ENCODE results near the gene NEU3.
"Not testable (repeated sequence)": the region's sequence is repeated elsewhere in the genome, so short reads cannot be mapped to it uniquely, and the experiment has no call there.

Gene NEU3

DNA sequence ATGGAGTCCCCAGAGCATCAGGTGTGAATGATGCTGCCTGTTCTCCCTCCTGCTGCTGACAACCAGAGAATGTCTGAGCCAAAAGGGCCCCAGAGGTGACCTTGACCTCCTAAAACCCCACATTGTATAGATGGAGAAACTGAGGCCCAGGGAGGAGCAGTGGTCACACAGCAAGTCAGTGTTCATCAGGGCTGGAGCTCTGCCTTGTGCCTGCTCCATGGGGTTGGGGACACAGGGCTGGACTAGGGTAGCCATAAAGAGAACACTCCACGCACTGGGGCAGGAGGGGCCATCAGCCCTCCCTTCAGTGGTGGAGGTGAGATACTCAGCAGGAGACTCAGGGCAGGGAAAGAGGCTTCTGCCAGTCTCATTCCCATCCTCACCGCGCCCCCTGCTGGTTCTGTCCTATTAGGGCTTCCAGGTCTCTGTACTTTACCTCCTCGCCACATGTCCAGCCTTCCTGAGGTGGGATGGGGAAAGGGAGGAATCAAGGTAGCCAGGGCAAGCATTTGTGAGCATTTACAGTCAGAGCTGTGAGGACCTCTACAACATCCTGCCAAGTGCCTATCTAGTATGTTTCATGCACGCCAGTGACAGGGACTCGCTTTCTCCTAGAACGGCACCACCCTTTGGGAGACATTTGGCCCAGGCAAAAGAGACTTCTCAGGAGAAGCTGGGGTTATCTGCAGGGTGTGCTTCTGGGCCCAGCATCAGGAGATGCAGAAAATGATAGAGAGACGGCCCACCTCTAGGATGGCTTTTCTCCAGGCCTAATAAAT lies 43.2 kb downstream of the NEU3 start:
- peak; percentile 4 to 51 (median 30) for DNase-seq

GRCh38 chr11:75032550-75032935 lies 43.8 kb downstream of the NEU3 start:
- DNase-seq = no peak

DNA sequence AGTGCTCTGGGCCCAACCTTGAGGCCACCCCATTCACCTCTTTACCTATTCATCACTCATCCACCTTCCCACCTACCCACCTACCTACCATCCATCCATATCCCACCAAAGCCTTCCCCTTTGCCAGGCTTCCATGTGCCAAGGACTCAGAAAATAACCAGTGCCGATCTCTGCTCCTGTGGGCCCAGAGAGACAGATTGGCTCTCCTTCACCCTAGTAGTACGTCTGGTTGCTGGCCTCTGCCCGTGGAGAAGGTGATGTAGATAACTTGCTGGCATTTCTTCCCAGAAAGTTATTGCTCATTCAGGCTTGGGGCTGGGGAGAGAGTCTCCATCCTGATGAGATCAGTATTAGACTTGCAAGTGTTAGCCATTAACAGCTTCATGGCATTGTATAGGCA lies 45.2 kb downstream of the NEU3 start:
- no peak for DNase-seq

DNA sequence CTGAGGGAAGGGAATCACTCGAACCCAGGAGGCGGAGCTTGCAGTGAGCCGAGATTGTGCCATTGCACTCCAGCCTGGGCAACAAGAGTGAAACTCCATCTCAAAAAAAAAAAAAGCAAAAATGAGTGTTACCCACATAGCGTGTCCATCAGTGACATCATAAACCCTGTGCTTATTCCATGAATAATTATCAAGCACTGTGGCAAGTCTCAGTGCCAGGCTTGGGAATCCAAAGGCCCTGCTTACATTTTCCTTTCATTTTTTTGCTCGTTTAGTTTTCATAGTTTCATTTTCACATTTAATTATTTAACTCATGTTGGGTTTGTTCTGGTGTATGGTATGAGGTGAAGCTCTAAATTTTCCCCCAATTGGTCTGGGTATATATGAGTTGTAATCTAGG lies 46.5 kb downstream of the NEU3 start:
- DNase-seq = no peak

- DNase-seq = peak in 2 of 3 experiments; percentile 21 to 47
These were observed 47.3 kb downstream of the NEU3 start for GRCh38 chr11:75035911-75036565.

- no peak for DNase-seq
These were observed 51.5 kb downstream of the NEU3 start for GRCh38 chr11:75040167-75040770.

GRCh38 chr11:75041263-75041662 lies 52.5 kb downstream of the NEU3 start:
- DNase-seq = no peak

- DNase-seq = not testable (repeated sequence)
These were observed 53.1 kb downstream of the NEU3 start for GRCh38 chr11:75041821-75042220.

DNA sequence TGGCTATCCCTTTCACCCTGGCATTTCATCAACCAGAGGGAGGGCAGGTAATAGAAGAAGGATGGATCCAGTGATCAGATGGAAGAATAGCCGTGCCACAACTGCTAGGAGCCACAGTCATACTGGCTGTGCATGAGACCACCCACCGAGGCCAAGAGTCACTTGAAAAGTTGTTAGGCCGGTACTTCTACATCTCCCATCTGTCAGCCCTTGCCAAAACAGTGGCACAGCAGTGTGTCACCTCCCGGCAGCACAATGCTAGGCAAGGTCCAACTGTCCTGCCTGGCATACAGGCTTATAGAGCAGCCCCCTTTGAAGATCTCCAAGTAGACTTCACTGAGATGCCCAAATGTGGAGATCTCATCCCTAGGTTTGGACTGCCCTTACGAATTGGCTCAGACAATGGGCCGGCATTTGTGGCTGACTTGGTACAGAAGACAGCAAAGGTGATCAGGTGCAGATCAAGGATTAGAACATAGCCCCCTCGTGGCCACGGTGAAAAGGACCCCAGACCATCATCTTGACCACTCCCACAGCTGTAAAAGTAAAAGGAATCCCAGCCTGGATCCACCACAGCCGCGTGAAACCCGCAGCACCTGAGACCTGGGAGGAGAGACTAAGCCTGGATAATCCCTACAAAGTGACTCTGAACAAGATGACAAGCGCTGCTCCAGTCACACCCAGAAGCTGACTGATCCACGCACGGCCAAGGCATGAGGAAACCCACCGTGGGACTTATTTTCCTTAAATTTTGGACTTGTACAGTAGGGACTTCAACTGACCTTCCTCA lies 55.8 kb downstream of the NEU3 start:
- peak in 2 of 3 experiments; percentile 3 to 27 for DNase-seq

DNA sequence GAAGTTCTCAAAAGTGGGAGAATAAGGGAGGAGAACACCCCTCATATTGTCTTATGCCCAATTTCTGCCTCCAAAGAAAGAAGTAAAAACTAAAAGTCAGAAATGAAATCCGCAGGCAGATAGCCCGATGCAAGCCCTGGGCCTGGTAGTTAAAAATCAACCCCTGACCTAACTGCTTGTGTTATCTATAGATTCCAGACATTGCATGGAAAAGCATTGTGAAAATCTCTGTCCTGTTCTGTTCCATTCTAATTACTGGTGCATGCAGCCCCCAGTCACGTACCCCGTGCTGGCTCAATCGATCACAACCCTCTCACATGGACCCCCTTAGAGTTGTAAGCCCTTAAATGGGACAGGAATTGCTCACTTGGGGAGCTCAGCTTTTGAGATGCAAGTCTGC lies 57.9 kb downstream of the NEU3 start:
- DNase-seq = not testable (repeated sequence)

- no peak for DNase-seq
These were observed 58.5 kb downstream of the NEU3 start for GRCh38 chr11:75047191-75047590.

DNA sequence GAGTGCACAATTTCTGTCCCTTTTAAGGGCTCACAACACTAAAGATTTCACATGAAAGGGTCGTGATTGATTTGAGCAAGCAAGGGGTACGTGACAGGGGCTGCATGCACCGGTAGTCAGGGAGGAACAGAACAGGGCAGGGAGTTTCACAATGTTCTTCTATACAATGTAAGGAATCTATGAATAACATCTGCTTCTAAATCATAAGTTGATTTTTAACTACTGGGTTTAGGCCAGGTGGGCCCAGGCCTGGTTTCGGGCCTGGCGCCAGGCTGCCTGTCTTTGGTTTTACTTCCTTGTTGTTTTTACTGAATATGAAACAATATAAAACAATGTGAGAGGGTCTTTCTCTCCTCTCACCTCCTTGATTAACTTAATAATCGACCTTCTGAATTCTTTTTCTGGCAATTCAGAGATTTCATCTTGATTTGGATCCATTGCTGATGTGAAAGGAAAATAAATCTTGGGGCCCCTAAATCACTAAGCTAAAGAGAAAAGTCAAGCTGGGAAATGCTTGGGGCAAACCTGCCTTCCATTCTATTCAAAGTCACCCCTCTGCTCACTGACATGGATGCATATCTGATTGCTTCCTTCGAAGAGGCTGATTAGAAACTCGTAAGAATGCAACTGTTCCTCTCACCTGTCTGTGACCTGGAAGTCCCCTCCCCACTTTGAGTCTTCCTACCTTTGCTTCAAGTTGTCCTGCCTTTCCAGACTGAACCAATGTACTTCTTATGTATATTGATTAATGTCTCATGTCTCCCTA lies 61.0 kb downstream of the NEU3 start:
- not testable (repeated sequence) for DNase-seq

GRCh38 chr11:75050516-75050915 lies 61.8 kb downstream of the NEU3 start:
- no peak for DNase-seq

DNA sequence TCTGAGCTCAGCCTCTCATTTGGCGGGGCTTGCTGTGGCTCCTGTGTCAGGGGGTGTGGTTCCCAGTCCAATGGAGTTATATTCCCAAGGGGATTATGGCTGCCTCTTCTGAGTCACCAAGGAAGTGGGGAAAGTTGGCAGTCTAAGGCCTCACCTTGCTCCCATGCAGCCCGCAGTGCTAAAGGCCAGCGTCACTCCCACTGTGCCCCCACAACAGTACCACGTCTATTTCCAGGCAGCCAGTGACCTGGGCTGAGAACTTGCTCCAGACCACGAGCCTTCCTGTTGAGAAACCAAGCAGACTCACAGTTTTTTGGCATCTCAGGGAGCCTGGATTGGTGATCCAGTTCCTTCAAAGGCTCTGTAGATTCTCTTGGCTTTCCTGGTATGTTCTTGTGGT lies 62.3 kb downstream of the NEU3 start:
- DNase-seq = no peak

DNA sequence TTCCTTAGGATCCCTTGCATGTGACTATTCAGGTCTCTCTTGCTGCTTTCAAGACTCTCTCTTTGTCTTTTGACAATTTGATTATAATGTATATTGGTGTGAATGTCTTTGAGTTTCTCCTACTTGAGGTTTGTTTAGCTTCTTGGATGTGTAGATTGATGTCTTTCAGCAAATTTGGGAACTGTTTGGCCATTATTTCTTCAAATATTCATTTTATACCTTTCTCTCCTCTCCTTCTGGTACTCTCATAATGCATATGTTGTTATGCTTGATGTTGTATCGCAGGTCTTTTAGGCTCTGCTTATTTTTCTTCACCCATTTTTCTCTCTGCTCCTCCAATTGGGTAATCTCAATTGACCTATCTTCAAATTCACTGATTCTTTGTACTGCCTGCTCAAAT lies 63.7 kb downstream of the NEU3 start:
- no peak for DNase-seq

GRCh38 chr11:75055511-75055910 lies 66.8 kb downstream of the NEU3 start:
- no peak for DNase-seq

DNA sequence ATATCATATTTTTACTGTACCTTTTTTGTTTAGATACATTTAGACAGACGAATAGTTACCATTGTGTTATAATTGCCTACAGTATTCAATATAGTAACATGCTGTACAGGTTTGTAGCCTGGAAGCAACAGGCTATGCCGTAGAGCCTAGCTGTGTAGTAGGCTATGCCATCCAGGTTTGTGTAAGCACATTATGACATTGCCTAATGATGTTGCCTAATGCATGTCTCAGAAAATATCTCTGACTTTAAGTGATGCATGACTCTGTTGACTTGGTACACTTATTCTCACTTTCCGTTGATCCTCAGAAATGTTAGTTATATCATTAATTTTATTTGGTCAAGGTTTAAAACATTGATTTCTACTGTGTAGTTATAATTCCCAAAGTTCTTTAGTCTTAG lies 68.1 kb downstream of the NEU3 start:
- DNase-seq = no peak

GRCh38 chr11:75059299-75059698 lies 70.6 kb downstream of the NEU3 start:
- no peak for DNase-seq

- DNase-seq = no peak
These were observed 75.1 kb downstream of the NEU3 start for GRCh38 chr11:75063741-75064314.

- DNase-seq = no peak
These were observed 77.3 kb downstream of the NEU3 start for GRCh38 chr11:75066061-75066460.
